Activated T-cell treated with anti-CD3 and anti-CD28 coated beads, Interleukin-2, amount 50 U/mL, for 24 hours (primary cell): Measurements from ENCODE around the gene BCL2.

Source experiments
- DNase-seq: peaks from one replicate; pipeline ENCODE4 v3.0.0-alpha.2; 2020
- H3K27ac Mint-ChIP-seq: 2 replicates; pipeline ENCODE4 v1.8.0; 2020; ENCODE audit warnings: mild to moderate bottlenecking, mixed read lengths
- H3K27me3 Mint-ChIP-seq: 2 replicates; pipeline ENCODE4 v1.8.0; 2020; ENCODE audit warnings: mixed read lengths
- H3K36me3 Mint-ChIP-seq: 2 replicates; pipeline ENCODE4 v1.8.0; 2020; ENCODE audit warnings: low read depth, mixed read lengths
- H3K4me1 Mint-ChIP-seq: 2 replicates; pipeline ENCODE4 v1.8.0; 2020; ENCODE audit warnings: low read depth, mixed read lengths
- H3K4me3 Mint-ChIP-seq: 2 replicates; pipeline ENCODE4 v1.8.0; 2020; ENCODE audit warnings: mild to moderate bottlenecking, moderate library complexity, mixed read lengths
- H3K9me3 Mint-ChIP-seq: 2 replicates; pipeline ENCODE4 v1.8.0; 2020; ENCODE audit warnings: mixed read lengths

The BCL2 gene

GRCh38 chr18:63254716-63255399 lies 64.7 kb downstream of the BCL2 start:
- no peak for DNase-seq
- Mint-ChIP-seq H3K36me3 (peaks cover 83% of the 10 kb centered on the region), H3K27ac (peak overlapping the region; percentile 60), H3K9me3 (peaks cover 9% of the 10 kb centered on the region), H3K27me3 (no peaks in the 10 kb centered on the region), H3K4me3 (no peak overlapping the region), H3K4me1 (peaks cover 82% of the 10 kb centered on the region)

- Mint-ChIP-seq H3K36me3 (peaks cover 79% of the 10 kb centered on the region), H3K4me1 (peaks cover 79% of the 10 kb centered on the region), H3K9me3 (peaks cover 11% of the 10 kb centered on the region), H3K4me3 (peak overlapping the region; percentile 32), H3K27ac (peak overlapping the region; percentile 40), H3K27me3 (no peaks in the 10 kb centered on the region)
- DNase-seq = no peak
These were observed 65.9 kb downstream of the BCL2 start for GRCh38 chr18:63253428-63254372.

GRCh38 chr18:63253014-63253413 lies 66.6 kb downstream of the BCL2 start:
- H3K27ac Mint-ChIP-seq = peak overlapping the region; percentile 40

GRCh38 chr18:63249771-63250170 lies 69.8 kb downstream of the BCL2 start:
- peak overlapping the region; percentile 44 for H3K27ac Mint-ChIP-seq
- H3K27me3 Mint-ChIP-seq = no peaks in the 10 kb centered on the region
- DNase-seq = no peak
- H3K9me3 Mint-ChIP-seq = peaks cover 10% of the 10 kb centered on the region
- peaks cover 63% of the 10 kb centered on the region for H3K4me1 Mint-ChIP-seq
- H3K36me3 Mint-ChIP-seq = peaks cover 78% of the 10 kb centered on the region
- H3K4me3 Mint-ChIP-seq = peak overlapping the region; percentile 15

More at GRCh38 chr18:63253014-63253413, 66.6 kb downstream of the BCL2 start:
- Mint-ChIP-seq H3K4me1 (peaks cover 77% of the 10 kb centered on the region), H3K36me3 (peaks cover 83% of the 10 kb centered on the region), H3K27me3 (no peaks in the 10 kb centered on the region), H3K4me3 (no peak overlapping the region), H3K9me3 (peaks cover 11% of the 10 kb centered on the region)
- DNase-seq = no peak

- Mint-ChIP-seq H3K27ac (no peak overlapping the region), H3K27me3 (no peaks in the 10 kb centered on the region), H3K4me3 (no peak overlapping the region), H3K9me3 (peaks cover 8% of the 10 kb centered on the region), H3K36me3 (peaks cover 73% of the 10 kb centered on the region), H3K4me1 (peaks cover 54% of the 10 kb centered on the region)
- no peak for DNase-seq
These were observed 71.6 kb downstream of the BCL2 start for GRCh38 chr18:63247926-63248325.

- no peak overlapping the region for H3K4me3 Mint-ChIP-seq
- DNase-seq = no peak
- peaks cover 7% of the 10 kb centered on the region for H3K9me3 Mint-ChIP-seq
- peaks cover 74% of the 10 kb centered on the region for H3K36me3 Mint-ChIP-seq
- H3K4me1 Mint-ChIP-seq = peaks cover 54% of the 10 kb centered on the region
- H3K27me3 Mint-ChIP-seq = no peaks in the 10 kb centered on the region
- H3K27ac Mint-ChIP-seq = peak overlapping the region; percentile 26
These were observed 72.1 kb downstream of the BCL2 start for GRCh38 chr18:63247506-63247905.

- H3K9me3 Mint-ChIP-seq = peaks cover 3% of the 10 kb centered on the region
- DNase-seq = no peak
- H3K36me3 Mint-ChIP-seq = peaks cover 80% of the 10 kb centered on the region
- H3K27me3 Mint-ChIP-seq = no peaks in the 10 kb centered on the region
- peaks cover 63% of the 10 kb centered on the region for H3K4me1 Mint-ChIP-seq
- H3K27ac Mint-ChIP-seq = peak overlapping the region; percentile 28
- H3K4me3 Mint-ChIP-seq = no peak overlapping the region
These were observed 74.0 kb downstream of the BCL2 start for GRCh38 chr18:63245600-63245999.

- H3K36me3 Mint-ChIP-seq = peaks cover 80% of the 10 kb centered on the region
- no peak overlapping the region for H3K4me3 Mint-ChIP-seq
- H3K4me1 Mint-ChIP-seq = peaks cover 58% of the 10 kb centered on the region
- H3K27ac Mint-ChIP-seq = no peak overlapping the region
- peaks cover 3% of the 10 kb centered on the region for H3K9me3 Mint-ChIP-seq
- DNase-seq = no peak
- H3K27me3 Mint-ChIP-seq = no peaks in the 10 kb centered on the region
These were observed 75.0 kb downstream of the BCL2 start for GRCh38 chr18:63244607-63245006.

- DNase-seq = no peak
- Mint-ChIP-seq H3K36me3 (peaks cover 85% of the 10 kb centered on the region), H3K4me1 (peaks cover 69% of the 10 kb centered on the region), H3K27ac (peak overlapping the region; percentile 50), H3K27me3 (no peaks in the 10 kb centered on the region), H3K4me3 (no peak overlapping the region), H3K9me3 (peaks cover 9% of the 10 kb centered on the region)
These were observed 77.8 kb downstream of the BCL2 start for GRCh38 chr18:63241760-63242159.

- Mint-ChIP-seq H3K27me3 (no peaks in the 10 kb centered on the region), H3K4me1 (peaks cover 72% of the 10 kb centered on the region), H3K36me3 (peaks cover 85% of the 10 kb centered on the region), H3K27ac (peak overlapping the region; percentile 50), H3K4me3 (no peak overlapping the region), H3K9me3 (peaks cover 12% of the 10 kb centered on the region)
- DNase-seq = no peak
These were observed 78.3 kb downstream of the BCL2 start for GRCh38 chr18:63241317-63241712.

- Mint-ChIP-seq H3K27me3 (no peaks in the 10 kb centered on the region), H3K4me1 (peaks cover 73% of the 10 kb centered on the region)
- no peak for DNase-seq
These were observed 78.8 kb downstream of the BCL2 start for GRCh38 chr18:63240531-63241316.

GRCh38 chr18:63238693-63239075 lies 80.9 kb downstream of the BCL2 start:
- no peak overlapping the region for H3K4me3 Mint-ChIP-seq
- H3K9me3 Mint-ChIP-seq = peaks cover 26% of the 10 kb centered on the region
- H3K36me3 Mint-ChIP-seq = peaks cover 88% of the 10 kb centered on the region
- no peak for DNase-seq
- H3K4me1 Mint-ChIP-seq = peaks cover 79% of the 10 kb centered on the region
- no peaks in the 10 kb centered on the region for H3K27me3 Mint-ChIP-seq
- peak overlapping the region; percentile 17 for H3K27ac Mint-ChIP-seq

More at GRCh38 chr18:63240531-63241316, 78.8 kb downstream of the BCL2 start:
- H3K4me3 Mint-ChIP-seq = no peak overlapping the region
- peaks cover 18% of the 10 kb centered on the region for H3K9me3 Mint-ChIP-seq
- H3K36me3 Mint-ChIP-seq = peaks cover 86% of the 10 kb centered on the region
- H3K27ac Mint-ChIP-seq = no peak overlapping the region

GRCh38 chr18:63237881-63238692 lies 81.5 kb downstream of the BCL2 start:
- peaks cover 26% of the 10 kb centered on the region for H3K9me3 Mint-ChIP-seq
- no peak for DNase-seq
- no peak overlapping the region for H3K4me3 Mint-ChIP-seq
- H3K27ac Mint-ChIP-seq = no peak overlapping the region
- peaks cover 89% of the 10 kb centered on the region for H3K36me3 Mint-ChIP-seq
- H3K27me3 Mint-ChIP-seq = no peaks in the 10 kb centered on the region
- peaks cover 81% of the 10 kb centered on the region for H3K4me1 Mint-ChIP-seq
